AG10803 (cell line): Measurements from ENCODE around the gene LTBP1.
"Not testable (repeated sequence)": the region's sequence is repeated elsewhere in the genome, so short reads cannot be mapped to it uniquely, and the experiment has no call there.

Experiments
- DNase-seq: peaks from one replicate; pipeline ENCODE4 v3.0.0; 2010; ENCODE audit warnings: low read depth
- H3K4me3 ChIP-seq: 2 replicates; pipeline ENCODE4 v1.5.1; 2011; ENCODE audit warnings: mild to moderate bottlenecking, low read length, control low read depth
- TF ChIP-seq, protein P1 (sequence below): conservative IDR thresholded peaks from 2 replicates; pipeline ENCODE4 v1.5.1; 2011; ENCODE audit warnings: mild to moderate bottlenecking, low read length, control low read depth, inconsistent platforms

Gene LTBP1

DNA sequence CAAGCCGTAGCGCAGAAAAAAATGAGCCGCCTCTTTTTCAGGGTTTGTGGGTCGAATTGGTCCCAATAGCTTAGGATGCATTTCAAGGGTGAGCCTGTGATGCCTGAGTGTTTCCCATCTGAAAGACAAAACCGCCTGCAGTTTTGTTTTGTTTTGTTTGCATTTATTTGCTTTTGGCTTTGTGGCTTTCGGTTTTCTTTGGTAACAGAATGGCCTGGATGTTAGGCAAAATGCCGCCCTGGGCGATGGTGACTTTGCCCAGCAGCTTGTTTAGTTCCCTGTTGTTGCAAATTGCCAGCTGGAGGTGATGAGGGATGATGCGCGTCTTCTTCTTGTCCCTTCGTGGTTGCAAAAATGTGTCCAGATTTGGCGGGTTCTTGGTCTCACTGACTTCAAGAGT is 109.4 kb downstream of the LTBP1 start:
- no peak for DNase-seq
- TF ChIP-seq, protein P1, sequence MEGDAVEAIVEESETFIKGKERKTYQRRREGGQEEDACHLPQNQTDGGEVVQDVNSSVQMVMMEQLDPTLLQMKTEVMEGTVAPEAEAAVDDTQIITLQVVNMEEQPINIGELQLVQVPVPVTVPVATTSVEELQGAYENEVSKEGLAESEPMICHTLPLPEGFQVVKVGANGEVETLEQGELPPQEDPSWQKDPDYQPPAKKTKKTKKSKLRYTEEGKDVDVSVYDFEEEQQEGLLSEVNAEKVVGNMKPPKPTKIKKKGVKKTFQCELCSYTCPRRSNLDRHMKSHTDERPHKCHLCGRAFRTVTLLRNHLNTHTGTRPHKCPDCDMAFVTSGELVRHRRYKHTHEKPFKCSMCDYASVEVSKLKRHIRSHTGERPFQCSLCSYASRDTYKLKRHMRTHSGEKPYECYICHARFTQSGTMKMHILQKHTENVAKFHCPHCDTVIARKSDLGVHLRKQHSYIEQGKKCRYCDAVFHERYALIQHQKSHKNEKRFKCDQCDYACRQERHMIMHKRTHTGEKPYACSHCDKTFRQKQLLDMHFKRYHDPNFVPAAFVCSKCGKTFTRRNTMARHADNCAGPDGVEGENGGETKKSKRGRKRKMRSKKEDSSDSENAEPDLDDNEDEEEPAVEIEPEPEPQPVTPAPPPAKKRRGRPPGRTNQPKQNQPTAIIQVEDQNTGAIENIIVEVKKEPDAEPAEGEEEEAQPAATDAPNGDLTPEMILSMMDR = no peak
- no peak overlapping the region for H3K4me3 ChIP-seq

DNA sequence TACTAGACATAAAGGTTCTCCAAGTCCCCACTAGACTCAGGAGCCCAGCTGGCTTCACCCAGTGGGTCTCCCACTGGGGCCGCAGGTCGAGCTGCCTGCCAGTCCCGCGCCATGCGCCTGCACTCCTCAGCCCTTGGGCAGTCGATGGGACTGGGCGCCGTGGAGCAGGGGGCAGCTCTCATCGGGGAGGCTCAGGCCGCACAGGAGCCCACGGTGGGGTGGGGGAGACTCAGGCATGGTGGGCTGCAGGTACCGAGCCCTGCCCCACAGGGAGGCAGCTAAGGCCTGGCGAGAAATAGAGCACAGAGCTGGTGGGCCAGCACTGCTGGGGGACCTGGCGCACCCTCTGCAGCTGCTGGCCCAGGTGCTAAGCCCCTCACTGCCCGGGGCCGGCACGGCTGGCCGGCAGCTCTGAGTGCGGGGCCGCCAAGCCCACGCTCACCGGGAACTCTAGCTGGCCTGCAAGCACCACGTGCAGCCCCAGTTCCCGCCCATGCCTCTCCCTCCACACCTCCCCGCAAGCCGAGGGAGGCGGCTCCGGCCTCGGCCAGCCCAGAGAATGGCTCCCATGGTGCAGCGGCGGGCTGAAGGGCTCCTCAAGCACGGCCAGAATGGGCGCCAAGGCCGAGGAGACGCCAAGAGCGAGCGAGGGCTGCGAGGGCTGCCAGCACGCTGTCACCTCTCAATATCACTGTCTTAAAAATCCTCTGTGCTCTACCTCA is 110.7 kb downstream of the LTBP1 start:
- H3K4me3 ChIP-seq, DNase-seq: not testable (repeated sequence)

DNA sequence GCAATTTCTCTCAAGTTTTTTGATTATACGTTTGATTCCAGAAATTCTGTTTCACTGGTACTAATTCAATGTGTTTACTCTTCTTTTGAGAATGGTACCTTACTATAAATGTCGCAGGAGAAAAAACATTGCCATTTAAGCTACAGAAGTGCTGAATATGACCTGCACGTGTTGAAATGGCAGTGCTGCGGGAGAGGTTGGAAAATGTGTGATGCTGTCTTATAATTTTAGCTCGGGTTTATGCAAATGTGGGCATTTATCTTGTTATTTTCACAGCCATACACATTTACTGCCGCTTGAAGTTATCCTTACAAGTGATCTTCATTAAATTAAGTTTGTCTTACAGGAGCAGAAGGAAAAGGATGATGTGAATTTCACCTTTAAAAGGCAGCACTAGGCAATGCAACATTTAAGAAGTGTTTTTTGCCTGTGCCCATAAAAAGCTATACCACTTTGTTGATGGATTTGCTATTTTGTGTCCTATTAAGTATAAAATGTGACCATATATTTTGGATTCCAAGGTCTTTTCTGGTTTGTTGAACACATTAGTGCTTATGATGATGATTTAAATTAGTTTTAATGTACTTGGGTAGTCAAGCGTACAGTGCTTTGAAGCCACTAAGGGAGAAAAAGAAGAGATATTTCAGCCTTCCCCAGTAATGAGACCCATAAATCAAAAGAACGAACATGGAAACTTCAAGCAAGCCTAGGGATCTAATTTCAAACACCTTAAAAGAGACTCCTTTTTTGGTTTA is 112.1 kb downstream of the LTBP1 start:
- DNase-seq = no peak
- TF ChIP-seq, protein P1 = no peak
- H3K4me3 ChIP-seq = no peak overlapping the region

DNA sequence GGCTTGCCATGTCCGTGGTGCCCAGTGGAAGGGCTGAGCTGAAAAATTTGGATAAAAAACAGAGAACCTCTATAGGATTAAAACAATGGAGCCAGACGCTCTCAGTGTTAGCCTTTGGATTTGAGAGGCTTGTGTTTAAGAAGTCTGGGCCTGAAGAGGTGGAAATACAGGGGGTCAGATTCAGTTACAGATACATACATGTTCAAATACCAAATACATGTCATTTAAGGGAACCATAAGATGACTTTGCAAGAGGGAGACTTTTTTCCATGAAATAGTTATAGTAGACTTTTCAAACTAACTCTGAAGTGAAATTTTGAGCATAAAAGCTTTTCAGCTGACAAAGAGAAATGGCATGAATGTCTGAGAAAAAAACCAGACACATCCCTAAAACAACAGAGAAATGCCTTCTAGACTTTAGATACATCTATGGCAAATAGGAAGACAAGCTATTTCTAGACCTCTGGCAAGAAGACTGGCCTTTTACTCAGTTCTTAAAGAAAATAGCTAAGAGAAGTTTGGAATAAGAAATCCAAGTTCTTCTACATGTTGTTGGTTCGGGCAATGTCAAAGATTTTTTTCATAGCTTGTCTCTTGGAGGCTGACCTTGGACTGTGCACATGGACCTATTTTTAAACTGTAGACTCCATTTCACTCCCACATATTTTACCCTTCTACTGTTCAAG is 112.9 kb downstream of the LTBP1 start:
- H3K4me3 ChIP-seq = no peak overlapping the region
- peak; percentile 16 for DNase-seq
- TF ChIP-seq, protein P1 = no peak

DNA sequence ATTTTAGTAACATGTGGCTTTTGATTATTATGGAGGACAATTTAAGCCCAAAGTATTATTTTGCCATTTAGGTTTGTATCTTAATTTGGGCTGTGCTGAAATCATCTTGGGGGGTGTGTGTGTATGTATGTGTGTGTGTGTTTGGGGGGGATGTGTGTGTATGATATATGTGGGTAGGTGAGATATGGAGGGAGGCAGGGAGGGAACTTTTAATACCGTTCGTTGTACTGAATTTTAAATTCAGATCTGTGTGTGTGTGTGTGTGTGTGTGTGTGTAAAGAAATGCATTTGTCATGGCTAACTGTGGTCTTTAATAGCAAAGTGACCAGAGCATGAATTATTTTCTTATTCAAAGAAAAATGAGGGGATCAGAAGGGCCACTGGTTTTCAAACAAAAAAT is 113.7 kb downstream of the LTBP1 start:
- TF ChIP-seq, protein P1 = no peak
- DNase-seq = no peak
- H3K4me3 ChIP-seq = no peak overlapping the region

DNA sequence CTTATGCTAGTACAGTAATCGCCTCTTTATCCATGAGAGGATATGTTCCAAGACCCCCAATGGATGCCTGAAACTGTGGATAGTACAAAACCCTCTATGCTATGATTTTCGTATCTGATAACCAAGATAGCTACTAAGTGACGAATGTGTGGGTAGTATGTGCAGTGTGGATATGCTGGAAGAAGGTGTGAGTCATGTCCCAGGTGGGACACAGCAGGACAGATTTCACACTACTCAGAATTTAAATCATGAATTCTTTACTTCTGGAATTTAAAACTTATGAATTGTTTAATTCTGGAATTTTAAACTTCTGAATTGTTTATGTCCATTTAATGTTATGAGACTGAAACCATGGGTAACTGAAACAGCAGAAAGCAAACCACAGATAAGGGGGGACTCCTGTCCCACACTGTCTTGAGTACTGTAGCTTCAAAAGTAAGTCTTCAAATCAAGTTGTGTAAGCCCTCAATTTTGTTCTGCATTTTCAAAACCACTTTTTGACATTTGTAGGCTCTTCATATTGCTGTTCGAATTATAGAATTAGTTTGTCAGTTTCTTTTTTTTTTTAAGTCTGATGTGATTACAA is 116.0 kb downstream of the LTBP1 start:
- TF ChIP-seq, protein P1 = no peak
- no peak for DNase-seq
- no peak overlapping the region for H3K4me3 ChIP-seq

DNA sequence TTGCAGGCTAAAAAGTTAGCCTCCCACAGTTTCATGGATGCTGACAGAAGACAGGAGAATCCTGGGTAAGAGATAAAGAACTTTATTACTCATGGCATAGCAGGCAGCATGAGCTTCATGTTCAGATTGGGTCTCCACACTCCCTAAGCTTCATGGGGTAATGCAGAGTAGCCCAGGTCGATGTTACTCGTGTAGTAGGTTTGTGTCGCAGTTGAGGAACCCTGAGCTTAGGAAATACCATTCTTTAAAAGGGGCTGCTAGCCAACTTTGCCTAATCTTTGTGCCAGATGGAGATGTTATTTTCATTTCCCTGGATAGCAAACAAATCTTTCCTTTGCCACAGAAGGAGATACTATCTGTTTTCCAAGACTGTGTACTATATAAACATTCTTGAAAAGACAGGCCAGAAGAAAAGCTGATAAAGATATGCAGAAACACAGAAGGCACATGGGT is 117.6 kb downstream of the LTBP1 start:
- H3K4me3 ChIP-seq = no peak overlapping the region
- TF ChIP-seq, protein P1 = no peak
- no peak for DNase-seq
